Dendritic cell treated with granulocyte-macrophage colony-stimulating factor and Interleukin-4, amounts not matched to agents 40 ng/mL and 50 ng/mL, for 4 days (primary cell): ENCODE results near the gene ACTL6B.

Experiments used
- H3K27ac Mint-ChIP-seq: one replicate; pipeline ENCODE4 v1.8.0; 2022; ENCODE audit warnings: mild to moderate bottlenecking, mixed read lengths
- H3K27me3 Mint-ChIP-seq: one replicate; pipeline ENCODE4 v1.8.0; 2022; ENCODE audit warnings: mild to moderate bottlenecking, mixed read lengths
- H3K36me3 Mint-ChIP-seq: one replicate; pipeline ENCODE4 v1.8.0; 2022; ENCODE audit warnings: low read depth, mixed read lengths
- H3K4me1 Mint-ChIP-seq: one replicate; pipeline ENCODE4 v1.8.0; 2022; ENCODE audit warnings: low read depth, mixed read lengths
- H3K4me3 Mint-ChIP-seq: one replicate; pipeline ENCODE4 v1.8.0; 2022; ENCODE audit warnings: mild to moderate bottlenecking, moderate library complexity, mixed read lengths
- H3K9me3 Mint-ChIP-seq: one replicate; pipeline ENCODE4 v1.8.0; 2022; ENCODE audit warnings: mixed read lengths
- intact Hi-C: fragments of 100-400 bp; cut with micrococcal nuclease; formaldehyde crosslinking; loops from one replicate; pipeline ENCODE4 v1.15.0; 2022

Gene ACTL6B

DNA sequence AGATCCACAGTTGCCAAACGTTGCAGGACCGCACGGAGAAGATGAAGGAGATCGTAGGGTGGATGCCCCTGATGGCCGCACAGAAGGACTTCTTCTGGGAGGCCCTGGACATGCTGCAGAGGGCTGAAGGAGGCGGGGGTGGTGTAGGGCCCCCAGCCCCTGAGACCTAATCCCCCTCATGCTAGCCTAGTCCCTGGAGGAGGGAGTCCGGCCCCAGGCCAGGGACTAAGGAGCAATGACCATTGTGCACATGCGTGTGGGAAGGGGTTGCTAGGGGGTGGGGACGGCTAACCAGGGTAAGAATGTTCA is 55.6 kb downstream of the ACTL6B start:
- no peaks in the 10 kb centered on the region for H3K36me3 Mint-ChIP-seq
- intact Hi-C loops: no loop called here

DNA sequence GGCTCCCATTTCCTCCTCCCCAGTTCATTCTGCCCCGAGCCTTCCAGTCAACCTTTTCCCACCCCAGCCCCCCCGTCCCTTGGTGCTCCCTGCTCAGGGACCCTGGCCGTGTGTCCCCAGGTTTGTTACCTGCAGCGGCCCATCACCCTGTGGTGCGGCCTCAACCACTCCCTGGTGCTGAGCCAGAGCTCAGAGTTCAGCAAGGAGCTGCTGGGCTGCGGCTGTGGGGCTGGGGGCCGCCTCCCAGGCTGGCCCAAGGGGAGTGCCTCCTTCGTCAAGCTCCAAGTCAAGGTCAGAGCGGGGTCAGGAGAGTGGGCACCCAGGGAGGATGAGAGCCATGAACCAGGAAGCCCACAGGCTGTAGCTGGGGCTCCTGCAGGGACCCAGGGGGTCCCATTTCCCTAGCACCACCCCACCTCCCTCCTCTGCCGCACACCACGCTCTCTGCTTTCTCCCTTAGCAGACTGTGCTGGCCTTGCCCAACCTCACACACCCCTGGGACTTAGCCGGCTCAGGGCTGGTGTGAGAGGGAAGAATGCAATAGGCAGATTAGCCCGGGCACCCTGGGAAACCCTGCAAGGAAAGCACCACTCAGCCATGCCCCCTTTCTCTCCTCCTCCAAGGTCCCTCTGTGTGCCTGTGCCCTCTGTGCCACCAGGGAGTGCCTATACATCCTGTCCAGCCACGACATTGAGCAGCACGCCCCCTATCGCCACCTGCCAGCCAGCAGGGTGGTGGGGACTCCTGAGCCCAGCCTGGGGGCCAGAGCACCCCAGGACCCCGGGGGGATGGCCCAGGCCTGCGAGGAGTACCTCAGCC is 56.1 kb downstream of the ACTL6B start:
- H3K4me1 Mint-ChIP-seq: peaks cover 22% of the 10 kb centered on the region
- no peak overlapping the region for H3K4me3 Mint-ChIP-seq
- H3K27ac Mint-ChIP-seq: no peak overlapping the region
- peaks cover 39% of the 10 kb centered on the region for H3K27me3 Mint-ChIP-seq
- H3K9me3 Mint-ChIP-seq: no peaks in the 10 kb centered on the region
- intact Hi-C loops: no loop called here
- no peaks in the 10 kb centered on the region for H3K36me3 Mint-ChIP-seq

More for the DNA sequence above, 55.6 kb downstream of the ACTL6B start:
- Mint-ChIP-seq H3K27ac (no peak overlapping the region), H3K9me3 (no peaks in the 10 kb centered on the region), H3K4me3 (no peak overlapping the region), H3K4me1 (peaks cover 28% of the 10 kb centered on the region), H3K27me3 (peaks cover 44% of the 10 kb centered on the region)

DNA sequence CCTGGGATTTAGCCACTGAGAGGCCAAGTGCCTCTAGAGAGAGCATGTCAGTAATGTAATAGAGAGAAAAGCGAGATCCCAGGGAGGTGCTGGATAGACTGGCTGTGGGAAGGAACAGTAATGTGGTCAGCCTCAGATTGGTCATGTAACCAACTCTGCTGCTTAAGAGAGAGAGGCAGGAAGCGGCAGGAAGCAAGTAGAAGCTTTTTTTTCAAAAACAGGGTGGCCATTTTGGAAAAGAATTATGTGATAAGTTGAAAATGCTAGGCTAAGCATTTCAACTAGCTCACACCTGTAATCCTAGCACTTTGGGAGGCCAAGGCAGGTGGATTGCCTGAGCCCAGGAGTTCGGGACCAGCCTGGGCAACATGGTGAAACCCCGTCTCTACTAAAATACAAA is 57.8 kb downstream of the ACTL6B start:
- Mint-ChIP-seq H3K9me3 (no peaks in the 10 kb centered on the region), H3K36me3 (no peaks in the 10 kb centered on the region), H3K27ac (no peak overlapping the region), H3K27me3 (peaks cover 33% of the 10 kb centered on the region), H3K4me1 (peaks cover 9% of the 10 kb centered on the region), H3K4me3 (no peak overlapping the region)
- intact Hi-C loops: no loop called here

DNA sequence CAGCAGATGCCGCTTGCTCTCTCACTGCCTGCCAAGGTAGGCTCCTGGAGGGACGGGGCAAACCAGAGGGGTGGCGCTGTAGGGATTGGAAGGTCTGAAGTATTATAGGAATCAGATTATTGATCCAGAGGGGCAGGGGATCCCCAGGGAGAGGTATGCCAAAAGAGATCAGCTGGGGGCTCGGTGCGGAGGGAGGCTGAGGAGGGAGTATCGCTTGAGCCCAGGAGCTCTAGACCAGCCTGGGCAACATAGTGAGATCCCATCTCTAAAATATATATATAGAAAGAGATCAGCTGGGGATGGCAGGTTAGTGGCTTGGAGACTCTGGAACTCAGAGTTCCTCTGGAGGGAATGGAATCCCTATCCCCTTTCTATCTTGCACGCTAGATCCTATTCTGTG is 61.1 kb downstream of the ACTL6B start:
- peaks cover 18% of the 10 kb centered on the region for H3K27me3 Mint-ChIP-seq
- H3K36me3 Mint-ChIP-seq: no peaks in the 10 kb centered on the region
- intact Hi-C loops: no loop called here
- no peaks in the 10 kb centered on the region for H3K9me3 Mint-ChIP-seq
- no peak overlapping the region for H3K27ac Mint-ChIP-seq
- peaks cover 6% of the 10 kb centered on the region for H3K4me1 Mint-ChIP-seq
- no peak overlapping the region for H3K4me3 Mint-ChIP-seq
